ENCODE results near the gene MLLT10. TPM values are rescaled to one million over a fixed set of nuclear protein-coding genes. Genes with fewer than 3 reads are reported as not detected.

The MLLT10 gene
- total RNA-seq, 1 donor from 2014 or later, result 53.3 TPM

DNA sequence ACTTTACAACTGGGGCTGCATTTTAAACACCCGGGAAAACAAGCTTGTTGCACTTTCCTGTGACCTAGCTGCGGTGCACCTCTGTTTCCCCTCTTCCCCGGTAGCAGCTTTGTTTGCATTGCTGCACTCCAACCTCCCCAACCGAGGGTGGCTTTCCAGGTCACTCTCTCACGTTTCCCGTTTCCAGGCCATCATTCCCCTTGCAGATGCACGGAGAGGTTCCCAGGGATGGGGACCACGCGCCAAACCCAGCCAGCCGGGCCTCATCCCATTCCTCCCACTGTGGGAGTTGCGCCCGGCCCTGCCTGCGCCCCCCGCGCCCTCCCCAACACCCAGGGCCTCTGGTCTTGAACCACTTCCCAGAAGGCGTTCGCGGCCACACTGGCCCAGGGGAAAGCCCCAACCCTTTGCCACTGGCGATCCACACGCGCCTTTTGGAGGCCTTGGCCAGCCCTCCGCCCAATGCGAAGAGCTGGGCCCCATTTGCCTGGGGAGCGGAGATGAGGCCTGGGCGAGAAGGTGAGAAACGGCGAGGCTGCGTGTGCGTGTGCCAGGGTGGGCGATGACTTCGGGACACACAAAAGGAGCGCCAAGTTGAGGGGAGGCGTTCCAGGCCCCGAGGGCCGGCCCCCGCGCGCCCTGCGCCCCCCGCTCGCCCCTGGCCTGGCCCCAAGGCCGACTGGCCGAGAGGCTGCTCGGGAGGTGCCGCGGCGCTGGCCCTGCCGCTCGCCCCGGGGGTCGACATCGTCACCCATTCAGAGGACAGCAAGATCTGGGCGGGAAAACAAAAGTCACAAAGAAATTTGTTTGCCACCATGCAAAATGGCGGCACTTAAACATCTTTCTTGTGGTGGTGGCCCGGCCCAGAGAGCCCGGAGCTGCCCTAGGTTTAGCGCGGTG is 24.4 kb upstream of the MLLT10 start:
- Histone ChIP-seq H3K9me3 (no peaks in the 10 kb centered on the region), H3K4me1 (no peaks in the 10 kb centered on the region), H3K27me3 (no peaks in the 10 kb centered on the region), H3K36me3 (no peaks in the 10 kb centered on the region), H3K4me3 (peak overlapping the region; percentile 47 to 54), H3K27ac (peak overlapping the region; percentile 92)
- intact Hi-C loops (cut with DNase I), result no loop called here
- no peak for DNase-seq (ENCODE audit: extremely low spot score in 2 of 2)
- TF ChIP-seq, protein P1, sequence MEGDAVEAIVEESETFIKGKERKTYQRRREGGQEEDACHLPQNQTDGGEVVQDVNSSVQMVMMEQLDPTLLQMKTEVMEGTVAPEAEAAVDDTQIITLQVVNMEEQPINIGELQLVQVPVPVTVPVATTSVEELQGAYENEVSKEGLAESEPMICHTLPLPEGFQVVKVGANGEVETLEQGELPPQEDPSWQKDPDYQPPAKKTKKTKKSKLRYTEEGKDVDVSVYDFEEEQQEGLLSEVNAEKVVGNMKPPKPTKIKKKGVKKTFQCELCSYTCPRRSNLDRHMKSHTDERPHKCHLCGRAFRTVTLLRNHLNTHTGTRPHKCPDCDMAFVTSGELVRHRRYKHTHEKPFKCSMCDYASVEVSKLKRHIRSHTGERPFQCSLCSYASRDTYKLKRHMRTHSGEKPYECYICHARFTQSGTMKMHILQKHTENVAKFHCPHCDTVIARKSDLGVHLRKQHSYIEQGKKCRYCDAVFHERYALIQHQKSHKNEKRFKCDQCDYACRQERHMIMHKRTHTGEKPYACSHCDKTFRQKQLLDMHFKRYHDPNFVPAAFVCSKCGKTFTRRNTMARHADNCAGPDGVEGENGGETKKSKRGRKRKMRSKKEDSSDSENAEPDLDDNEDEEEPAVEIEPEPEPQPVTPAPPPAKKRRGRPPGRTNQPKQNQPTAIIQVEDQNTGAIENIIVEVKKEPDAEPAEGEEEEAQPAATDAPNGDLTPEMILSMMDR (IDR thresholded peaks at IDR 0.05), result no peak
- TF ChIP-seq POLR2A (IDR thresholded peaks at IDR 0.05), result no peak
- TF ChIP-seq POLR2AphosphoS5 (IDR thresholded peaks at IDR 0.05; ENCODE audit: insufficient read depth in 1 of 2, low read depth in 1 of 2), result peak in 1 of 2 donors; percentile 25

DNA sequence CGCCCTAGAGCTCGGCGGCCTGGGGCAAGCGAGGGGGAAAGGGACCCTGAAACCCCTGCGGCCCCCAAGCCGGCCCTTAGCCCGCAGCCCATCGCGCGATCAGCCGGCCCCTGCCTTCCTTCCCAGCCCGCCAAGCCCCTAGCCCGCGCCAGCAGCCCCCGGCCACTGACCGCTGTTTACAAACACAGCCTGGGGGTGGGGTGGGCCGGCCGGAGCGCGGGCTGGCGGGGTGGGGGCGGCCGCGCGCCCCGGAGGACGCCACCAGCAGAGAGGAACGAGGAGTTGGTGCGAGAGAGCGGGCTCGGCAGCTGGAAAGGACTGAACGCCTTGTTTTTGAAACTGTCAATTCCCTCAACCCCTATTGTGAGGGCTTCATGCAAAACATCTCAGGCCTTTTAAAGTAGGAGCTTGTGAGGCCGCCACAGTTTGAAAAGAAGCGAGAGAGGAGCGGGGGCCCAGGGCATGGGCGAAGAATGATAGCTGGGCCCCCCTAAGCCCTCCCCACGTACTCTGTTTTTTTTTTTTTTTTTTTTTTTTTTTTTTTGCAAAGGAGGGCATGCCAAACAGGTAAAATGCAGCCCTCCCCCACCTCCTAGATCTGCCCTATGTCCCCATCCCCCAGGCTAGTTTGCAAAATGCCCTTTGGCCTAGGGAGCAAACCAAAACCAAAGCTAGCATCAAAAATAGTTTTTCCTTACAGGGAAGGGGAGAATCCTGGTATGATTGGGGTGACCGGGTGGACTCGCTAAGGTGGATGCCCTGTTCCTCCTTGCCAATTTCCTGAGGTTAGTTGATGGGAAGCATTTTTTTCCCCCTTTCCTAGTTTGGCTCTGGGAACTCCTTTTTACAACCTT is 23.6 kb upstream of the MLLT10 start:
- no peaks in the 10 kb centered on the region for H3K27me3 ChIP-seq
- H3K36me3 ChIP-seq, result no peaks in the 10 kb centered on the region
- TF ChIP-seq POLR2AphosphoS5 (IDR thresholded peaks at IDR 0.05; ENCODE audit: insufficient read depth in 1 of 2, low read depth in 1 of 2) (no peak), POLR2A (IDR thresholded peaks at IDR 0.05) (no peak)
- TF ChIP-seq, protein P1 (IDR thresholded peaks at IDR 0.05), result no peak
- no peak for DNase-seq (ENCODE audit: extremely low spot score in 2 of 2)
- intact Hi-C loops (cut with DNase I), result no loop called here
- peak overlapping the region; percentile 92 for H3K27ac ChIP-seq
- H3K4me1 ChIP-seq, result no peaks in the 10 kb centered on the region
- peak overlapping the region; percentile 47 to 54 for H3K4me3 ChIP-seq
- no peaks in the 10 kb centered on the region for H3K9me3 ChIP-seq

DNA sequence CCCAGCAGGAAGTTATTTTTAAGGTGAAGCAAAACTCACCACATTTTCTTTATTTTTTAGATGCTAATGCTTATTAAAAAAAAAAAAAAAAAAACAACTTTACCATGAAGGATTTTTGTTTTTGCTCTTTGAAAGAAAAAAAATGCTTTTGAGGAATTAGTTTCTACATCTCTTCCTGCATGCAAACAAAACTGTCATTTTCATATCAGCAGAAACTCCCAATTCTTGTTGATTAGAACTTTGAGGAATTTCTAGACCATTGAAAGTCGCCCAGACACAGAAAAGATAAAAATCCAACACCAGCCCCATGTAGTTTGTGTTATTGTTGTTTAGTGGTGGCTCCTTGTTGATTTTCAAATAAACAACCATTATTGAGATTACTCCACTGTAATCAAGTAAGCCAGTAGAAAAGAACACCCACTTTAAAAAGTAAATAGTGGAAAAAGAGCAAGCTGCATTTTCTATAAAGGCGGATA is 22.9 kb upstream of the MLLT10 start:
- Histone ChIP-seq H3K4me3 (no peak overlapping the region), H3K9me3 (no peaks in the 10 kb centered on the region), H3K36me3 (no peaks in the 10 kb centered on the region), H3K27me3 (no peaks in the 10 kb centered on the region), H3K27ac (peak overlapping the region; percentile 92), H3K4me1 (peaks cover 4% of the 10 kb centered on the region)
- no peak for TF ChIP-seq POLR2AphosphoS5 (IDR thresholded peaks at IDR 0.05; ENCODE audit: insufficient read depth in 1 of 2, low read depth in 1 of 2)
- no peak for TF ChIP-seq POLR2A (IDR thresholded peaks at IDR 0.05)
- TF ChIP-seq, protein P1 (IDR thresholded peaks at IDR 0.05), result no peak
- DNase-seq (ENCODE audit: extremely low spot score in 2 of 2), result no peak
- intact Hi-C loops (cut with DNase I), result no loop called here

DNA sequence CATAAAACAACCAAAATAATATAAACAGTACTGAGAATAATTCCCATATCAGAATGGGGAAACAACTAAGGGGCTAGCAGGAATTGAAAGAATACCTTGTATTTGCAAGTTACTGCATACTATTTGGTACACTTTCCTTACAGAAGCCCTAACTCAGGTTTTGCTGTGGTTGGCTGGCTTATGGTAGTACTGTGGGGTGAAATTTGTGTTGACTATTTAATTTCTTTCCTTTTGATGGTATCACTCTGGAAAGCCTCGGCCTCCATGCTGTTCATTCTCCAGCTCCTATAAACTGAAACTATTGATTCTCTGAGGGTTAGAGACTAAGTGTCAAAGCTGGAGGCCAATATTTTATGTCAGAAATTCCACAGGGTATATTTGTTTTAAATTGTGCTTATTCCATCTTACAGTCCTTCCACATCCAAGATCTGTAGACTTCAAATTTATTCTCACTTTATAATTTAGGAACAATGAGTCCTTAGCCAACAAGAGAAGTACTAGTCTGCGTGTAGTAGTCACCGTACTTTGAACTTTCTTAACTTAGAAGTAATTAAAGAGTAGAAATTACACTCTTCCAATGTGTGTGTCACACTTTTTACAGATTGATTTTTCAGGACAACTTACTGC is 22.0 kb upstream of the MLLT10 start:
- peak overlapping the region; percentile 92 for H3K27ac ChIP-seq
- no peak overlapping the region for H3K4me3 ChIP-seq
- H3K27me3 ChIP-seq, result no peaks in the 10 kb centered on the region
- TF ChIP-seq, protein P1 (IDR thresholded peaks at IDR 0.05), result no peak
- TF ChIP-seq POLR2A (IDR thresholded peaks at IDR 0.05) (no peak), POLR2AphosphoS5 (IDR thresholded peaks at IDR 0.05; ENCODE audit: insufficient read depth in 1 of 2, low read depth in 1 of 2) (no peak)
- H3K36me3 ChIP-seq, result no peaks in the 10 kb centered on the region
- DNase-seq (ENCODE audit: extremely low spot score in 2 of 2), result no peak
- H3K4me1 ChIP-seq, result peaks cover 7% of the 10 kb centered on the region
- intact Hi-C loops (cut with DNase I), result no loop called here
- H3K9me3 ChIP-seq, result no peaks in the 10 kb centered on the region

Data from vagina (tissue), 2 donors.